ENCODE results near the gene ZNF674.

- TF ChIP-seq EZH2 (IDR thresholded peaks at IDR 0.05; ENCODE audit: low read length, missing control alignments) (no peak), CTCF (conservative IDR thresholded peaks at IDR 0.05 in 1 of 2, IDR thresholded peaks at IDR 0.05 in 1 of 2; ENCODE audit: low read depth in 1 of 2, low read length in 2 of 2) (no peak)
Observed at GRCh38 chrX:46459603-46460002, 85.6 kb downstream of the ZNF674 start.

Data from fibroblast of lung (primary cell).